ENCODE measurements around the gene LRMDA.

LRMDA gene

GRCh38 chr10:76068856-76069255 lies 637.4 kb downstream of the LRMDA start:
- DNase-seq = no peak
- in situ Hi-C loops (cut with MboI; ENCODE audit: low pct_unique_long_range_greater_than_20kb, low sequenced_read_pairs) = no loop called here

- in situ Hi-C loops (cut with MboI; ENCODE audit: low pct_unique_long_range_greater_than_20kb, low sequenced_read_pairs) = no loop called here
Observed at GRCh38 chr10:76070916-76071315, 639.5 kb downstream of the LRMDA start.

GRCh38 chr10:76071653-76072365 lies 640.4 kb downstream of the LRMDA start:
- in situ Hi-C loops (cut with MboI; ENCODE audit: low pct_unique_long_range_greater_than_20kb, low sequenced_read_pairs) = no loop called here

More at GRCh38 chr10:76070916-76071315, 639.5 kb downstream of the LRMDA start:
- no peak for DNase-seq

DNA sequence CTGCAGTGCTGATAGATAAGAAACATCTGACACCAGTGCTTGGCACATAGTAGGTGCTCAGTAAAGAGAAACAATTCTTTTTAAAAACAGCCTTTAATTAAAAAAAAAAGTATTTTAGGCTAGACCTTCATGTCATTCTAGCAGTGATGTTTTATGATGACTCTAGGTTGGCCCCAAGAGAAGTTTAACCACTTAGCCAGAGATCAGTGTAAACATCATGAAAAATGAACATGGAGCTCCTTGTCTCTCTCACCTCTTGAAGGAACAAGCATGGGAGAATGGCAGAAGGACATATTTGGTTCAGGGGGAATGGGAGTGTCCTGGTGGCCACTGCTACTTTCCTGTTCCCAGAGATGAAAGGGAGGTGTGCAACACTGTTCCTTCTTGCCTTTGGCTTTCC lies 641.0 kb downstream of the LRMDA start:
- DNase-seq = no peak
- in situ Hi-C loops (cut with MboI; ENCODE audit: low pct_unique_long_range_greater_than_20kb, low sequenced_read_pairs) = no loop called here

More at GRCh38 chr10:76071653-76072365, 640.4 kb downstream of the LRMDA start:
- no peak for DNase-seq

- in situ Hi-C loops (cut with MboI; ENCODE audit: low pct_unique_long_range_greater_than_20kb, low sequenced_read_pairs) = no loop called here
- DNase-seq = no peak
Observed at GRCh38 chr10:76073524-76073923, 642.1 kb downstream of the LRMDA start.

- DNase-seq = no peak
- in situ Hi-C loops (cut with MboI; ENCODE audit: low pct_unique_long_range_greater_than_20kb, low sequenced_read_pairs) = no loop called here
Observed at GRCh38 chr10:76074659-76075058, 643.2 kb downstream of the LRMDA start.

DNA sequence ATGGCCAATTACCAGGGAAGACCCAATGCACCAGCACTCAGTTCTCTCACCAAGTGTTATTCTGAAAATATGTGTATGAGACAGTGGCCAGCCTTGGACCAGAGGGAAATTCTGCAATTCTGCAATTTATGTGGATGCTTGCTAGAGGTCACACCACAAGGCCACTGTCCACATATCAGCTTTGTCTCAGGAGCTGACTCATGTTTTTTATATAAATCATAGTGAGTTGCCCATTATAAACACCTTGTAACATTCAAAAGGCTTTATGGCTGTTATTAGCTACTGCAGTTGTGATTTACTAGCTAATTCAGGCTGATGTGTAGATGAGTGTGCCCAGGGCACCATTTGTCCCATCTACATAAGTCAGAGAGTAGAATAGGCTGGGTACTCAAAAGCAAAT lies 649.0 kb downstream of the LRMDA start:
- DNase-seq = no peak
- in situ Hi-C loops (cut with MboI; ENCODE audit: low pct_unique_long_range_greater_than_20kb, low sequenced_read_pairs) = no loop called here

GRCh38 chr10:76080991-76081390 lies 649.6 kb downstream of the LRMDA start:
- DNase-seq = no peak
- in situ Hi-C loops (cut with MboI; ENCODE audit: low pct_unique_long_range_greater_than_20kb, low sequenced_read_pairs) = no loop called here

- no peak for DNase-seq
- in situ Hi-C loops (cut with MboI; ENCODE audit: low pct_unique_long_range_greater_than_20kb, low sequenced_read_pairs) = no loop called here
Observed at GRCh38 chr10:76082232-76082631, 650.8 kb downstream of the LRMDA start.

DNA sequence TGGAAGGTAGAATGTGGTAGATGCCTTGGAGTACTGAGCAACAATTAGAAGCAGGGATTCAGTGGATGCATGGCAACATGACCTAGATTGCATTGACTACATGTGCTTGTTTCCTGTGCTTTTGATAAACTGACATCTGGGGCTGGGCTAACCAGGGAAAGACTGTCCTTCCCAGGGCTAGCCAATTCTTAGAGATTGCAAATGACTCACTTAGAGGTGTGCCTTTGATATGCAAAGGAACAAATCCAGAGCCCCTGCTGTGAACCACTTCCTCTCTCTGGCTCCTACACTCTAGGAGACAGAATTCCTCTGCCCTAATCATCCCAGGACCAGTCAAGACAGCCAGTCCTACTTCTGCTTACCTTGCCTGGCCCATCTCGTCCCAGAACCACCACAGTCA lies 651.5 kb downstream of the LRMDA start:
- in situ Hi-C loops (cut with MboI; ENCODE audit: low pct_unique_long_range_greater_than_20kb, low sequenced_read_pairs) = no loop called here
- peak; percentile 9 for DNase-seq

DNA sequence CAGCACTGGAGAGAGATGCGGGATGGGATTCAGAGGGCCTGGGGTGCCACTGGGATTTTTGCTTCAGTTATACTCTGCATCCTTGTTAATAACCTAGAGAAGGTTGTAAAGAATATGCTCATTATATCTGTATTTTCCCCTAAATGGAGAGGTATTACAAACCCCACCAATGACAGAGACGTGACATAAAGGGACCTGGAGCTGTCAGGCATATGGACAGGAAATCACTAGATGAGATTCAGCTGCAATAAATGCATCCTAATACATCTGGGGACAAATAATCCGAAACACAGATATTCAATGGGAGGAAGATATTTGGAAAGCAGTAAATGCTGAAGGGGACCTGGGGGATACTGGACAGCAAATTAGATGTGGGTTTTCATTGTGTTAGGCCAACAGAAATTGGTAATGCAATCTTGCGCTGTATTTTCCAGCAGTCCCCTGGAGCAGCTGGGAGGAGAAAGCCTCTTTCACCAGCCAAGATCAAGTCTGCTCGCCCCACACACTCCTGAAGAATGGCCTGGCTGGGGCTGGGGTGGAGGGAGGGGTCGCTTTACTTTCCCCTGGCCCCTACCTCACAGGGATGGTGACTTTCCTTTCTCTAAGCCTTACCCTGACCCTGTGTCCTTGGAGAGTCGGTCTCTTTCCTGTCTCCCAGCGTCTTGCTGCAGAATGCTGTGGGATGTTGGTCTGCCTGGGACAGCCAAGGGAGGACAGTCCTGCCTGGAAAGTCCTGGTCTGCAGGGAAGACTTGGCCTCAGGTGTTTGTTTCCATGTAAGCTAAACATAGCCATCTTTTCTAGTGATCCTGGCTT lies 653.8 kb downstream of the LRMDA start:
- in situ Hi-C loops (cut with MboI; ENCODE audit: low pct_unique_long_range_greater_than_20kb, low sequenced_read_pairs) = no loop called here
- no peak for DNase-seq

- in situ Hi-C loops (cut with MboI; ENCODE audit: low pct_unique_long_range_greater_than_20kb, low sequenced_read_pairs) = no loop called here
- DNase-seq = no peak
Observed at GRCh38 chr10:76085817-76086167, 654.4 kb downstream of the LRMDA start.

DNA sequence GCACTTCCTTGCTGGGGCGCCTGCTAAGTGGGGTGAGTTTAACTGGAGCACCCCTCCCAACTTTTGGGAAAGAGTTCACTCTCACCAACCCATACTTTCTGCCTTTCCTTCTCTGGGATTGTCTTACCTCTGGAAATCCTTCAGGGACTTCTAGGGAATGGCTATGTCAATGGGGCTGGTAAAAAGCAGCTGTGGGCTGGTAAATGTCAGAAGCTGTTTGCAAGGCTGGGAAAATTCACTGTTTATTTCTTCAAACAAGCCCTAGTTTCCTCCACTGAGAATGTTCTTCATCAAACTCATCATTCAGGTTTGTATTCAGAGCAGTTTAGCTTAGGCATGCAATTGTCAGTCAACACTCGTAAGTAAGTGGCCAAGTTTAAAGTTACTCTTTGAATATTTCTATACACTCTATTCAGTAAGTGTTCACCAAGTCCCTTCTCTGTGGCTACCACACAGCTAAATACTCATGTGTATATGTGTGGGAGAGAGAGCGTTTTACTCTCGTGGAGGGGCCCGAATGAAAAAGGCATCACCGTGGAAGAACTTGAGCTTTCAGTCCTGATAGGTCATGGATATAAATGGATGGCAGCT lies 654.8 kb downstream of the LRMDA start:
- no peak for DNase-seq

DNA sequence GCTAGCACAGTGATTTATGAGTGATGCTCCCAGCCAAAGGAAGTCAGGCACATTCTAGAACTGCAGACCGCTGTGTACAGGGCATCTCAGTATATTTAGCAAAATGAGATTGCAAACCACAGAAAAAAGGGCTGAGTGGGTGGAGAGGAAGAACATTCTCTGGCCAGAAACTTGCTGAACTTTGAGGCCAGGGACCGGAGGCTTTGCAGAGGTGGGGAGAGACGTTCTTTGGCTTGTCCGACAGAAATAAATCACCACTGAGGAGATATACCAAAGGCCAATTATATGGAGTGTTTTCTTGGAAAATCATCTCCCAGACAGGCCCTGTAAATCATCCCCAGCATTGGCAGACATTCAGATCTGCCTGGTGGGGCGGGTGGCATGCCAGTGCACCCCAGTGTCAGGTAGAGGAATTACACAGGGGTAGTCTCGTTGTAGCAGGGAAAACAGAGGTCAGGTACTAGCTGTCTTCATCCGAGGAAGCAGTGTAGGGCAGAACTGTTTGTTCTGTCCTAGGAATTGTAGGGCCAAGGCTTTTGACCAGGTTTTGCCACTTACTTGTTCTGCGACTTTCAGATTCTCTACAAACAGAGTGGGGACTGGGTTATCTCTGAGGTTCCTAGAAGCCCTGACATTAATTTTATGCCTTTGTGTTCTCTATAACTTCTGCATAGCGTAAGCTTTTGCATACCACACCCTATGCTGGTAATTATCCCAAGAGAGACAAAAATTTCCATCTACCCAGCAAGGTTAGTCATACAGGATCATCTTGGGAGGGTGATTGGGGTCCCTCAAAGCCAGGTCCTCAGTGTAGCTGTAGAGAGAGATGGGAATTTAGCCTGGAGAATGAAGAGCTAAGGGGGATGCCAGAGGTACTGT lies 655.6 kb downstream of the LRMDA start:
- in situ Hi-C loops (cut with MboI; ENCODE audit: low pct_unique_long_range_greater_than_20kb, low sequenced_read_pairs) = no loop called here
- peak; percentile 32 for DNase-seq

More for the DNA sequence above, 654.8 kb downstream of the LRMDA start:
- in situ Hi-C loops (cut with MboI; ENCODE audit: low pct_unique_long_range_greater_than_20kb, low sequenced_read_pairs) = no loop called here

DNA sequence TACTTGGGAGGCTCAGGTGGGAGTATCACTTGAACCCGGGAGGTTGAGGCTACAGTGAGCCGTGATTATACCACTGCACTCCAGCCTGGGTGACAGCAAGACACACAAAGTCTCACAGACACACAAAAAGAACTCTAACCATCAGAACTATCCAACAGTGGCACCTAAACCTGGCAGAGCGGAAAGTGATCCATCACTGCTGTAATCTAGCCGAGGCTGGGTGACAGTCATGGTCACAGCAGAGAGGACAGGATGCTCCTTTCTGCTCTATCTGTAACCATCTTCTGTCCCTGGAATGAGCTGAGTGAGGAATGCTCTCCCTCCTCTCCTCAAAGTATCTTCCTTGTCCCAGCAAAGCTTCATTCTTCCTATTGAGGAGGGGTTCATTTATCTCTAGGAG lies 656.6 kb downstream of the LRMDA start:
- no peak for DNase-seq
- in situ Hi-C loops (cut with MboI; ENCODE audit: low pct_unique_long_range_greater_than_20kb, low sequenced_read_pairs) = no loop called here

GRCh38 chr10:76088980-76089379 lies 657.6 kb downstream of the LRMDA start:
- in situ Hi-C loops (cut with MboI; ENCODE audit: low pct_unique_long_range_greater_than_20kb, low sequenced_read_pairs) = no loop called here
- no peak for DNase-seq

- no peak for DNase-seq
- in situ Hi-C loops (cut with MboI; ENCODE audit: low pct_unique_long_range_greater_than_20kb, low sequenced_read_pairs) = no loop called here
Observed at GRCh38 chr10:76089556-76090180, 658.2 kb downstream of the LRMDA start.

GRCh38 chr10:76091926-76092325 lies 660.5 kb downstream of the LRMDA start:
- no peak for DNase-seq
- in situ Hi-C loops (cut with MboI; ENCODE audit: low pct_unique_long_range_greater_than_20kb, low sequenced_read_pairs) = no loop called here

GRCh38 chr10:76106611-76107010 lies 675.2 kb downstream of the LRMDA start:
- in situ Hi-C loops (cut with MboI; ENCODE audit: low pct_unique_long_range_greater_than_20kb, low sequenced_read_pairs) = no loop called here
- DNase-seq = no peak
